Adrenal gland (tissue), 12 donors: ENCODE measurements around the gene SKOR2. TPM values are rescaled to one million over a fixed set of nuclear protein-coding genes. Genes with fewer than 3 reads are reported as not detected.

Experiments used
- DNase-seq, 7 donors: peaks; one replicate each; pipeline ENCODE4 v3.0.0-alpha.2; 2019 to 2020
- H3K27ac ChIP-seq, 5 donors: fragments of 200-600 bp; sonication (generic) in 4 of 5; 1 replicate in 3 of 5; 2 replicates in 2 of 5; pipeline versions ENCODE4 v1.5.1 to v1.8.0; 2016 to 2020; ENCODE audit warnings: mild to moderate bottlenecking in 1 of 5
- H3K27me3 ChIP-seq: fragments of 200-600 bp; 2 replicates; pipeline ENCODE4 v1.8.0; 2021
- H3K36me3 ChIP-seq, 2 donors: fragments of 200-600 bp; replicated peaks in 1 of 2; 1 replicate in 1 of 2; 2 replicates in 1 of 2; pipeline versions ENCODE4 v1.5.1 to v1.8.0; 2018 to 2022
- H3K4me1 ChIP-seq, 2 donors: fragments of 200-600 bp; replicated peaks in 1 of 2; 1 replicate in 1 of 2; 2 replicates in 1 of 2; pipeline versions ENCODE4 v1.5.1 to v1.8.0; 2018 to 2021
- H3K4me3 ChIP-seq, 4 donors: fragments of 200-600 bp; sonication (generic) in 3 of 4; one replicate each; pipeline ENCODE4 v1.5.1; 2016 to 2018
- H3K9me3 ChIP-seq, 3 donors: fragments of 200-600 bp; sonication (generic) in 1 of 3; replicated peaks in 1 of 3; 1 replicate in 2 of 3; 2 replicates in 1 of 3; pipeline versions ENCODE4 v1.5.1 to v1.8.0; 2016 to 2021
- POLR2A ChIP-seq, 2 donors: fragments of 450-650 bp; IDR thresholded peaks; one replicate each; pipeline ENCODE4 v1.6.1; 2017; ENCODE audit warnings: antibody characterized with exemption in 2 of 2, mild to moderate bottlenecking in 2 of 2, moderate library complexity in 1 of 2
- WGBS, 4 donors: extraction: QIAGEN DNeasy Blood & Tissue Kit in 2 of 4; methylation state at CpG; one replicate each; pipeline versions ENCODE4 v1.1.5 to v1.1.7; 2013 to 2017; 5-methylcytosine and 5-hydroxymethylcytosine counted together
- intact Hi-C, 2 donors: fragments of 100-400 bp; cut with DNase I; formaldehyde crosslinking; loops; one replicate each; pipeline versions ENCODE4 v1.14.1 to v1.15.0; 2022 to 2023
- polyA plus RNA-seq, 3 donors: library from polyadenylated mRNA; stranded (reverse); fragments of 200-250 nt in 2 of 3; fragments of 350-450 nt in 1 of 3; fragmentation: Illumina TruSeq in 1 of 3; extraction: RNeasy Lipid Tissue Mini Kit (QIAGEN cat#74804) in 1 of 3; gene quantifications; one replicate each; pipeline ENCODE4 v1.2.3, GENCODE V29; 2013 to 2014
- total RNA-seq, 9 donors: library from RNA; depleted of rRNA in 4 of 9; stranded (reverse); fragments of >200 nt in 4 of 9; fragments of 120-200 nt in 1 of 9; fragmentation: NEBNext Ultra II Directional in 1 of 9; extraction: Animal tissue kit (Norgen Biotek cat#: 25700) in 1 of 9; gene quantifications; one replicate each; pipeline versions ENCODE4 v1.1.0 to v1.2.4, GENCODE V29; 2013 to 2023
- TF ChIP-seq, protein P1 (sequence below), 6 experiments: fragments of 450-650 bp in 4 of 6; fragments of 200-600 bp in 2 of 6; sonication (generic) in 1 of 6; IDR thresholded peaks; 1 replicate in 5 of 6; 2 replicates in 1 of 6; pipeline versions ENCODE4 v1.5.1 to v1.8.0; 2016 to 2021; ENCODE audit warnings: antibody characterized with exemption in 6 of 6, mild to moderate bottlenecking in 2 of 6, moderate library complexity in 1 of 6
- donor health status: healthy with polysubstance abuse.
- donor health status: Bipolar disorder and iron deficiency.
- donor health status: DM: yes; HTN: yes; CAD: no.
- donor health status: DM: no; HTN: no; CAD: no.
- donor health status: DM: no; HTN: no; CAD: no.
- donor health status: DM: yes; HTN: yes; CAD: no.

The SKOR2 gene
- total and polyA plus RNA-seq, 12 donors, result not detected

- H3K9me3 ChIP-seq, result no peaks in the 10 kb centered on the region
- intact Hi-C loops, result no loop called here
Measured at GRCh38 chr18:47262301-47263149, 11.1 kb upstream of the SKOR2 start.

GRCh38 chr18:47261902-47262300 is 10.4 kb upstream of the SKOR2 start:
- 4 to 7% (median 5%) methylated on average over 18 to 19 of the region's 19 CpGs for WGBS, 4 donors
- no peaks in the 10 kb centered on the region for H3K9me3 ChIP-seq

More at GRCh38 chr18:47262301-47263149, 11.1 kb upstream of the SKOR2 start:
- TF ChIP-seq POLR2A (IDR thresholded peaks at IDR 0.05), result no peak
- TF ChIP-seq, protein P1, sequence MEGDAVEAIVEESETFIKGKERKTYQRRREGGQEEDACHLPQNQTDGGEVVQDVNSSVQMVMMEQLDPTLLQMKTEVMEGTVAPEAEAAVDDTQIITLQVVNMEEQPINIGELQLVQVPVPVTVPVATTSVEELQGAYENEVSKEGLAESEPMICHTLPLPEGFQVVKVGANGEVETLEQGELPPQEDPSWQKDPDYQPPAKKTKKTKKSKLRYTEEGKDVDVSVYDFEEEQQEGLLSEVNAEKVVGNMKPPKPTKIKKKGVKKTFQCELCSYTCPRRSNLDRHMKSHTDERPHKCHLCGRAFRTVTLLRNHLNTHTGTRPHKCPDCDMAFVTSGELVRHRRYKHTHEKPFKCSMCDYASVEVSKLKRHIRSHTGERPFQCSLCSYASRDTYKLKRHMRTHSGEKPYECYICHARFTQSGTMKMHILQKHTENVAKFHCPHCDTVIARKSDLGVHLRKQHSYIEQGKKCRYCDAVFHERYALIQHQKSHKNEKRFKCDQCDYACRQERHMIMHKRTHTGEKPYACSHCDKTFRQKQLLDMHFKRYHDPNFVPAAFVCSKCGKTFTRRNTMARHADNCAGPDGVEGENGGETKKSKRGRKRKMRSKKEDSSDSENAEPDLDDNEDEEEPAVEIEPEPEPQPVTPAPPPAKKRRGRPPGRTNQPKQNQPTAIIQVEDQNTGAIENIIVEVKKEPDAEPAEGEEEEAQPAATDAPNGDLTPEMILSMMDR (IDR thresholded peaks at IDR 0.05), result no peak
- WGBS, 4 donors, result 5 to 8% (median 6%) methylated on average over 21 to 38 of the region's 38 CpGs
- Histone ChIP-seq H3K4me1 (peaks cover 0 to 7% of the 10 kb centered on the region in 2 donors), H3K36me3 (no peaks in the 10 kb centered on the region), H3K27me3 (peaks cover 67% of the 10 kb centered on the region), H3K27ac (no peak overlapping the region), H3K4me3 (no peak overlapping the region)
- no peak for DNase-seq

DNA sequence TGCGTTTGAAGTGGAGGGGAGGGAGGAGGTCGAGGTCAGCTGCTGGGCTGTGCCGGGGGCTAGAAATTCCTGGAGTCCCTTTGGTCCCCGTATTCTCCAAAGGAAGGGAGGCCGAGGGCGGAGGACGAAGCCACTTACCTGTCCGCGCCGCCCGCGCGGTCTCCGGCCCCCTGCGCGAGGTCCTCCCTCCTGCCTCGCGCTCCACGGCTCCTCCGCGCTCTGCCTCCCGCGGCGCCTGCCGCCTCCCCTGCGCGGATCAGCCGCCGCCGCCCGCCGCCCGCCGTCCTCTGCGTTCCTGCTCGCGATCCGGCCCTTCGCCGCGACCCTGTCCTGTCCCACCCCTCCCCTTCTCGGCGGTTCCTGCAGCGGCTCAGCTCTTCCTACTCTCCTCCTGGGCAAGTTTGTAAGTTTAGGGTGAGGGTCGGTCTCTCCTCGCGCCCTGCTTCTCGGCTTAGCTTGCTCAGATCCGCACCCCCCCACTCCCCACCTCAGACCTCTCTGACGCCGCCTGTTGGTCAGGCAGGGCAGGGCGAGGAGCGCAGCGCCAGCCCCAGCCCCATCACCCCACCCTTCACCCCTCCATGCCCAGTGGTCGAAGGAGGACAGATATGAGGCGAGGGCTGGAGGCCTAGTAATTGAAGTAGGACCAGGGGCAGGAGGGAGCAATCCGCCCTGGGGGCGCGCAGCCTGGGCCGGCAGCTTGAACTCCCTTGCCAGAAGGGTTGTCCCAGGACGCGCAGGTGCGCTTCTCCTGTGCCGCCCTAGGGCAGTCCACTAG is 9.7 kb upstream of the SKOR2 start:
- no peak for DNase-seq
- peaks cover 73% of the 10 kb centered on the region for H3K27me3 ChIP-seq
- no peak for TF ChIP-seq POLR2A (IDR thresholded peaks at IDR 0.05)
- TF ChIP-seq, protein P1 (IDR thresholded peaks at IDR 0.05), result no peak
- 7 to 8% (median 8%) methylated on average over 22 to 64 of the region's 64 CpGs for WGBS, 4 donors
- no peaks in the 10 kb centered on the region for H3K9me3 ChIP-seq
- peaks cover 0 to 7% of the 10 kb centered on the region in 2 donors for H3K4me1 ChIP-seq
- intact Hi-C loops, result no loop called here
- no peak overlapping the region for H3K4me3 ChIP-seq
- no peak overlapping the region for H3K27ac ChIP-seq
- no peaks in the 10 kb centered on the region for H3K36me3 ChIP-seq

More at GRCh38 chr18:47261902-47262300, 10.4 kb upstream of the SKOR2 start:
- Histone ChIP-seq H3K36me3 (no peaks in the 10 kb centered on the region), H3K4me1 (peaks cover 0 to 7% of the 10 kb centered on the region in 2 donors), H3K4me3 (no peak overlapping the region), H3K27me3 (peaks cover 68% of the 10 kb centered on the region), H3K27ac (no peak overlapping the region)
- no peak for DNase-seq
- TF ChIP-seq, protein P1 (IDR thresholded peaks at IDR 0.05), result no peak
- no peak for TF ChIP-seq POLR2A (IDR thresholded peaks at IDR 0.05)
- intact Hi-C loops, result no loop called here
